Measurements from ENCODE around the gene TRIM17. TPM values are rescaled to one million over a fixed set of nuclear protein-coding genes. Genes with fewer than 3 reads are reported as not detected.

TRIM17 gene
- total RNA-seq, 2 donors from 2014 or later, result 1.7 to 1.9 TPM

DNA sequence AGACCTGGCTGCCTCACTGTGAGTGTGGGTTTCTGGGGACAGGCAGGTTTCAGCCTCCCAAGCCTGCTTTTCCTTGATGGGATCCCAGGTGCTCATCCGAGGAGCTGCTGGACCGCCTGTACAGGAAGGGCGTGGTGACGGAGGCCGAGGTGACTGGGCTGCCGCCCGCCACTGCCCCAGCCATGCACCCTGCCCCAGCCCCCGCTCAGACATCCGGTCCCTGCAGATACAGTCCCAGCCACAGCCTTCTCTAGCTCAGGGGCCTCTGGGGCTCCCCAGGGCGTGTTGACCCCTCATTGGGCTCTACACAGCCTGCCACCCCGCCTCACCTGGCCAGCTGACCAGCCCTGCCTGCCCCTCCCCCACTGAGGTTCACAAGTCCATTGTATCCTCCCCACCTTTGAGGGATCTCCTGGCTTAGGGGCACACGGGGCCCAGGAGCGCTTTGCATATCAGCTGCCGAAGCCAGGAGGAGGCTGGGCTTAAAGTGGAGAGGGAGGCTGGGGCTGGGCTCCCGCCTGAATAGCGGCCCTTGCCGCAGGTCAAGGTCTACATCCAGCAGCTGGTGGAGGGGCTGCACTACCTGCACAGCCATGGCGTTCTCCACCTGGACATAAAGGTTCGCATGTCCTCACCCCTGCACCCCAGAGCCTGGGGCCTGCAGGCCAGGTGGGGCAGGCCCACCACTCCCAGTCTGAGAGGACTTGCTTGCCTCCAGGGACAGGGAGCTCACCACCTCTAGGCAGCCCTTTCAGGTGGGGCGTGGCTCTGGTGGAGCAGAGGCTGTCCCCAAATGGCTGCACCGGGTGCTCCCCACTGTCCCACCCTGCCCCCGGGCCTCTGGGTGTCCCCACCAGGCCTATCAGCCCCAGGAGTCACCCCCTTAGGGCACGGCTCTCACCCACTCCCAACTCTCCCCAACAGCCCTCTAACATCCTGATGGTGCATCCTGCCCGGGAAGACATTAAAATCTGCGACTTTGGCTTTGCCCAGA, 48.6 kb downstream of the TRIM17 start:
- H3K4me3 Mint-ChIP-seq, result no peak overlapping the region
- no peaks in the 10 kb centered on the region for H3K9me3 Mint-ChIP-seq
- no peak for ATAC-seq (replicated peaks)
- H3K36me3 Mint-ChIP-seq (ENCODE audit: low read depth), result no peaks in the 10 kb centered on the region
- H3K27ac Mint-ChIP-seq, result no peak overlapping the region
- no peaks in the 10 kb centered on the region for H3K4me1 Mint-ChIP-seq
- H3K27me3 Mint-ChIP-seq, result no peaks in the 10 kb centered on the region

DNA sequence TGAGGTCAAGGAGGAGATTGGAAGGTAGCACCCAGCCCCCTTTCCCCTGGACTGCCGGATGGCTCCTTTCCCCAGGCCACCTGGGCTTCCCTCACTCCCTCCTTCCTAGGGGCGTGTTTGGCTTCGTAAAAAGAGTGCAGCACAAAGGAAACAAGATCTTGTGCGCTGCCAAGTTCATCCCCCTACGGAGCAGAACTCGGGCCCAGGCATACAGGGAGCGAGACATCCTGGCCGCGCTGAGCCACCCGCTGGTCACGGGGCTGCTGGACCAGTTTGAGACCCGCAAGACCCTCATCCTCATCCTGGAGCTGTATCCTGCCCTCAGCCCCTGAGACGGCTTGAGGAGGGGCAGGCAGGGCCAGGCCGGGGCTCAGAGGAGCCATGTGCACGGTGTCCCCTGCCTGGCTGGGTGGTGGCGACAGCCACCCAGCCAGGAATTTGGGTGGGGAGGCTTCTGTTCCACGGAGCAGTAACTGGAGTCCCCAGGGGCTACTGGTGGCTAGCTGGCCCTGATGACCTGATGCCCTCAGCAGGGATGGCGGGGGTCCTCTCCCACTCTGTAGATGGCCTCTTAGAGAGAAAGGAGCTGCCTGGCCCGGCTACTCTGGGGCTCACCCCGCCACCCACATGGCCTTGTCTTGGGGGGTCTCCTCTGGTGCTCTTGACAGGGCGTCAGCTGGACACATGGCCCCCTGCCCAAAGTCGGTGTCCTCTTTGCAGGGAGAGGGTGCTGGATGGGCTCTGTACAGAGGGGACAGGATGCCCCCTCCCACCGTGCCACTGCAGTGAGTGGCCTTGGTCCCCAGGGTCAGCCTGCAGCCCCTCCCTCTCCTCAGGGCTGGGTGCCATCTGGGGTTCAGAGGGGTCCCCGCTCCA, 49.6 kb downstream of the TRIM17 start:
- H3K4me3 Mint-ChIP-seq, result no peak overlapping the region
- no peaks in the 10 kb centered on the region for H3K4me1 Mint-ChIP-seq
- H3K9me3 Mint-ChIP-seq, result no peaks in the 10 kb centered on the region
- ATAC-seq (replicated peaks), result no peak
- H3K27me3 Mint-ChIP-seq, result no peaks in the 10 kb centered on the region
- no peak overlapping the region for H3K27ac Mint-ChIP-seq
- no peaks in the 10 kb centered on the region for H3K36me3 Mint-ChIP-seq (ENCODE audit: low read depth)

DNA sequence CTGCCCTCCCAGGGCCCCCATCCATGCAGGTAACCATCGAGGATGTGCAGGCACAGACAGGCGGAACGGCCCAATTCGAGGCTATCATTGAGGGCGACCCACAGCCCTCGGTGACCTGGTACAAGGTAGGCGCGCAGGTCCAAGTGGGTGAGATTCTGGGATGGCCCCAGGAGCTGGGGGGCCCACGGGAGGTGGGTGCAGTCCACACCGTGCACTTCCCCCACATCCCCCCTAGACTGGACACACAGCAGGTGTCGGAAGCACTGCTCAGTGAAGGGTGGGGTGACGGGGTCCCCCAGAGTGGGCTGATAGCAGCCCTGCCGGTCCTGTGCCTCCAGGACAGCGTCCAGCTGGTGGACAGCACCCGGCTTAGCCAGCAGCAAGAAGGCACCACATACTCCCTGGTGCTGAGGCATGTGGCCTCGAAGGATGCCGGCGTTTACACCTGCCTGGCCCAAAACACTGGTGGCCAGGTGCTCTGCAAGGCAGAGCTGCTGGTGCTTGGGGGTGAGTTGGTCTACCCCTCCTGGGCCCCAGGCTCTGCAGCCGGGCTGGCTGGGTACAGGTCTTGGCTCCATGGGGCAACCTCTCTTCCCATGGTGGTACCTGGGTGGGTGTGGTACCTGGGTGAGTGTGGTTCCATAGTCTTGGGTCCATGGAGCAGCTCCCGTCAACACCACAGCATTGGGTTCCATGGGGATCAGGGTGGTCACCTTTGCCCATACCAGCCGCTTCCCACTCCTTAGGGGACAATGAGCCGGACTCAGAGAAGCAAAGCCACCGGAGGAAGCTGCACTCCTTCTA, 50.4 kb downstream of the TRIM17 start:
- no peak overlapping the region for H3K27ac Mint-ChIP-seq
- ATAC-seq (replicated peaks), result no peak
- H3K4me1 Mint-ChIP-seq, result no peaks in the 10 kb centered on the region
- no peaks in the 10 kb centered on the region for H3K9me3 Mint-ChIP-seq
- H3K27me3 Mint-ChIP-seq, result no peaks in the 10 kb centered on the region
- H3K36me3 Mint-ChIP-seq (ENCODE audit: low read depth), result no peaks in the 10 kb centered on the region
- H3K4me3 Mint-ChIP-seq, result no peak overlapping the region

DNA sequence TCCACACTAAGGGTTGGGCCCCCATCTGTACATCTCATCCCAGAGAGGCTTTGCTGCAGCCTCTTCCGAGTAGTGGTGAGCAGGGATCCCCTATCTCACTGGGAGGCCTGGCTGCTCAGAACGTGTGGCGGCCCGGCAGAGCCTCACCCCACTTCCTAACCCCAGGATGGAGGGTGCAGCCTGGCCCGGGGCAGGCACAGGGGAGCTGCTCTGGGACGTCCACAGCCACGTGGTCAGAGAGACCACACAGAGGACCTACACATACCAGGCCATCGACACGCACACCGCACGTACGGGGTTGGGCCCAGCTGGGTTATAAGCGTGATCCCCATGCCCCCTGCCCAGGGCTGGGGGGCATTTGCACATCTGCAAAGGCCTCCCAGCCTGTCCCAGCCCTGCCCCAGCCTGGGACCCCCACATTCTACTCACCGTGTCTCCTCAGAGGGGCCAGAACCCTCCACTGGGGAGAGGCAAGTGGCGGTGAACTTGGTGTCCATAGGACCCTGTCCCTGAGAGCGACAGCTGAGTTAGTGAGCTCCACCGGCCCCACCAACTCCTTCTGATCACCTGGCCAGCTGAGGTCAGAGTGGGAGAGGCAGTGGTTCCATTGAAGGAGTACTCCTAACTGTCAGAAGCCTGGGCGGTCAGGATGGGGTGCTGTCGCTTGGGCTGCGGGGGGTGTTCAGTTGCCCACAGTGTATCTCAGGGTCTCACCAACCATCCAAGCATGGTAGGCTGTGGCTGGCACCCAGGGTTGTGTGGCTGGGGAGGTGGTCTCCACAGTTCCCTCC, 51.2 kb downstream of the TRIM17 start:
- no peaks in the 10 kb centered on the region for H3K36me3 Mint-ChIP-seq (ENCODE audit: low read depth)
- H3K4me3 Mint-ChIP-seq, result no peak overlapping the region
- ATAC-seq (replicated peaks), result no peak
- no peaks in the 10 kb centered on the region for H3K4me1 Mint-ChIP-seq
- H3K27me3 Mint-ChIP-seq, result no peaks in the 10 kb centered on the region
- H3K9me3 Mint-ChIP-seq, result no peaks in the 10 kb centered on the region
- no peak overlapping the region for H3K27ac Mint-ChIP-seq

DNA sequence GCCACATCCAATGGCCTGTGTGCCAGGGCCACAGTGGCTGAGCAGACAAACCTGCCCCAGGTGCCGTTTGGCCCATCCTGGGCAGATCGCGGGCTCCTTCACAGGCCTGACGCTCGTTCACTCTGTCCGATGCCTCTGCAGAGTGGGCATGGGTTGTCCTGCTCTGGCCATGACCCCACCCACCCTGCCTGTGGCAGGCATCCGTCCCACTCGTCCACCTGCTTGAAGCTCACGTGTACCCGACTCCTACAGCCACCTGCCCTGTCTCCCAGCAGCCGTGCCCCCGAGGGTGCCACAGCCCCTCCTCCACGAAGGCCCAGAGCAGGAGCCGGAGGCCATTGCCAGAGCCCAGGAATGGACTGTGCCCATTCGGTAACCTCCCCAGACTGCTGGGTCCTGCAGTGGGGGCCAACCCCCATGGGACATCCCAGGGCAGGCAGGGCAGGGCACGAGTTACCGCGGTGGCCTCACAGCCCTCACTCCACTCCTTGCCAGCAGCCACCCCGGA, 51.9 kb downstream of the TRIM17 start:
- Mint-ChIP-seq H3K4me3 (no peak overlapping the region), H3K36me3 (ENCODE audit: low read depth) (no peaks in the 10 kb centered on the region), H3K27ac (no peak overlapping the region), H3K4me1 (no peaks in the 10 kb centered on the region), H3K9me3 (no peaks in the 10 kb centered on the region), H3K27me3 (no peaks in the 10 kb centered on the region)
- no peak for ATAC-seq (replicated peaks)

DNA sequence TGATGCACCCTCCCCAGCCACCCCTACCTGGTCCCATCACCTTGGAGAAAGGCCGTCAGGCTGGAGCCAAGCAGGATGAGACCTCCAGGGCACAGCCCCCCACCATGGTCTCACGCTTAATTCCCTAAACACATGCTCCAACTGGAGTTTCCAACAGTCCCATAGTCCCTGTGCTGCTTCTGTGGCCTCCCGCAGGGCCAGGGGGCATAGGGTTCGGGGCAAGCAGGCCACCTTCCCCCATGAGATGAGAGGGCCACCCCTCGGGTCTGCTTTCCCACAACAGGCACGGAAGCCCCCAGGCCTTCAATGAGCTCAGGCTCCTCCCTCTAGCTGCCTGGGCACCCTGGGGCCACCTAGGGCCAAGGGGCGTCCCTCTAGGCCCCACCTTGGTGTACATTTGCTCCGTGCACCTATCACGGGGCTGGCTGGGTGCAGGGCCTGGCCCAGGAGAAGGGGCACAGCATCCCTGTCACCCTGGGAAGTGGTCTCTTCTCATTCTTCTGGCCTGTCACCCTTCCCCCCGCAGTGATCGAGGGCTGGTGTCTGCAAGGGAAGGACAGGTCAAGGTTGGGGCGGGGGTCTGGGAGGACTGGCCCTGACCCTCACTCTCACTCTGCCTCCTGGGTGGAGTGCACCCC, 52.5 kb downstream of the TRIM17 start:
- no peaks in the 10 kb centered on the region for H3K9me3 Mint-ChIP-seq
- no peak for ATAC-seq (replicated peaks)
- no peak overlapping the region for H3K27ac Mint-ChIP-seq
- H3K36me3 Mint-ChIP-seq (ENCODE audit: low read depth), result no peaks in the 10 kb centered on the region
- H3K4me1 Mint-ChIP-seq, result no peaks in the 10 kb centered on the region
- H3K4me3 Mint-ChIP-seq, result no peak overlapping the region
- no peaks in the 10 kb centered on the region for H3K27me3 Mint-ChIP-seq

DNA sequence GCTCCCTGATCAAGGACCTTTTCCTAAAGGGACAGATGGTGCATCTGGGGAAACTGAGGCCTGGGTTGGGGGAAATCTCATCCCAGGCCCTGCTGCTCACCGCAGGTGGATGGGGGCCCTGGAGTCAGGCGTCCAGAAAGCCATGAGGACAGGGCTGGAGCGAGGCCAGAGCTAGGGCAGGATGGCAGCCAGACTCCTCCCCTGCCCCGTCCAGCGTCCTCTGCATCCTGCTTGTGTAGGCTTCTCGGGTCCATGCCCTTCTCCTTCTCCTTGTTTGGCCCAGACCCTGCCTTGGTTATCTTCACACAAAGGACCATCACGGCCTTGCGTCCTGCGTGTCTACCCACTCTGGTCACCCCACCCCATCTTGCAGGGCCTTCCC, 53.0 kb downstream of the TRIM17 start:
- no peaks in the 10 kb centered on the region for H3K9me3 Mint-ChIP-seq
- no peak overlapping the region for H3K4me3 Mint-ChIP-seq
- no peaks in the 10 kb centered on the region for H3K27me3 Mint-ChIP-seq
- H3K4me1 Mint-ChIP-seq, result no peaks in the 10 kb centered on the region
- H3K36me3 Mint-ChIP-seq (ENCODE audit: low read depth), result no peaks in the 10 kb centered on the region
- no peak for ATAC-seq (replicated peaks)
- no peak overlapping the region for H3K27ac Mint-ChIP-seq

DNA sequence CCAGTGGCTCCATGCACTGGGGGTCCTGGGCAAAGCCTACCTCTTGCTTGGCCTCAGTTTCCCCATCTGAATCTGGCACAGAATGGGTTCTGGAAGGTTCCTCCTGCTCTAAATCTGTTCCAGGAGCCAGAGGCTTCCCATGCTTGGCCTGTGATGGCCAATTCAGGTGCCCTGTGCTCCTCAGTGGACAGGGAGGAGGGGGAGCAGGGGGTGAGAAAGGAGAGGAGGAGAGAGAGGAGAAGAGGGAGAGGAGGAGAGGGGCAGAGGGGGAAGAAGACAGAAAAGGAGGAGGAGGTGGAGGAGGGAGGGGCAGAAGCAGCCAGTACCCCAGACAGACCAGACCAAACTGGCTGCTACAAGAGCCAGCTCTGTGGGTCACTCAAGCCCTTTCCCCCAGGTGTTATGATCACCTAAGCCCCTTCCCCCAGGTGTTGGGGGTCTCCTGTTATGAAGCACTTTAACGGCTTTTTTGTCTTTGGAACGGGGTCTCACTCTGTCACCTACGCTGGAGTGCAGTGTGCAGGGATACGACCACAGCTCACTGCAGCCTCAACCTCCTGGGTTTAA, 53.7 kb downstream of the TRIM17 start:
- H3K36me3 Mint-ChIP-seq (ENCODE audit: low read depth), result no peaks in the 10 kb centered on the region
- no peaks in the 10 kb centered on the region for H3K27me3 Mint-ChIP-seq
- ATAC-seq (replicated peaks), result no peak
- no peaks in the 10 kb centered on the region for H3K4me1 Mint-ChIP-seq
- no peak overlapping the region for H3K4me3 Mint-ChIP-seq
- no peak overlapping the region for H3K27ac Mint-ChIP-seq
- H3K9me3 Mint-ChIP-seq, result no peaks in the 10 kb centered on the region

DNA sequence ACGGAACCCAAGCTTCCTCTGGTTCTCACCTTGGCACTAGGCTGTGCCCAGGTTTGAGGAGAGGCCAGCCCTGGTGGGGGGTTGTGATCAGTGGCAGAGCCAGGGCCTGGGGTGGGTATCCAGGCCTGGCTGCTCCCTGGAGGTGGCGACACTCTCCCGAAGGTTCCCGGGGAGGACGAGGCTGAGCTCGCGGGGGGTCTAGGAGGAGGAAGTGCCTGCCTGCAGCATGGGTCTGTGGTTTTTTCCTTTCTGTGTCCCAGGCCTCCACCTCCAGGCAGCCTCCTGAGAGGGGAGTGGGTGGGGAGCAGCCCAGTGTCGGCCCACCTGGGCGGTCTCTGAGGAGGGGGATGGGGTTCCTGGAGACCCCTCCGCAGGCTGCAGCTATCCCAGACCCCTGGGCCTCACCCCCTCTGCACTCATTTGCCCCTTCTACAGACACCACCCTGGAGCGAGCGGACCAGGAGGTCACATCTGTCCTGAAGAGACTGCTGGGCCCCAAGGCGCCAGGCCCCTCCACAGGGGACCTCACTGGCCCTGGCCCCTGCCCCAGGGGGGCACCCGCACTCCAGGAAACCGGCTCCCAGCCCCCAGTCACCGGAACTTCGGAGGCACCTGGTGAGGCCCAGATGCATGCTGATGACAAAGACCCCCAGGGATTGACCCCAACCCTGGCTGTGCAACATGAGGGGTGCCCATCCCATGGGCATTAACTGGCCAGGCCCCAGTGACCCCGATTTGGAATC, 54.3 kb downstream of the TRIM17 start:
- Mint-ChIP-seq H3K36me3 (ENCODE audit: low read depth) (no peaks in the 10 kb centered on the region), H3K9me3 (no peaks in the 10 kb centered on the region), H3K4me1 (no peaks in the 10 kb centered on the region), H3K27me3 (no peaks in the 10 kb centered on the region), H3K4me3 (no peak overlapping the region), H3K27ac (no peak overlapping the region)
- ATAC-seq (replicated peaks), result no peak

DNA sequence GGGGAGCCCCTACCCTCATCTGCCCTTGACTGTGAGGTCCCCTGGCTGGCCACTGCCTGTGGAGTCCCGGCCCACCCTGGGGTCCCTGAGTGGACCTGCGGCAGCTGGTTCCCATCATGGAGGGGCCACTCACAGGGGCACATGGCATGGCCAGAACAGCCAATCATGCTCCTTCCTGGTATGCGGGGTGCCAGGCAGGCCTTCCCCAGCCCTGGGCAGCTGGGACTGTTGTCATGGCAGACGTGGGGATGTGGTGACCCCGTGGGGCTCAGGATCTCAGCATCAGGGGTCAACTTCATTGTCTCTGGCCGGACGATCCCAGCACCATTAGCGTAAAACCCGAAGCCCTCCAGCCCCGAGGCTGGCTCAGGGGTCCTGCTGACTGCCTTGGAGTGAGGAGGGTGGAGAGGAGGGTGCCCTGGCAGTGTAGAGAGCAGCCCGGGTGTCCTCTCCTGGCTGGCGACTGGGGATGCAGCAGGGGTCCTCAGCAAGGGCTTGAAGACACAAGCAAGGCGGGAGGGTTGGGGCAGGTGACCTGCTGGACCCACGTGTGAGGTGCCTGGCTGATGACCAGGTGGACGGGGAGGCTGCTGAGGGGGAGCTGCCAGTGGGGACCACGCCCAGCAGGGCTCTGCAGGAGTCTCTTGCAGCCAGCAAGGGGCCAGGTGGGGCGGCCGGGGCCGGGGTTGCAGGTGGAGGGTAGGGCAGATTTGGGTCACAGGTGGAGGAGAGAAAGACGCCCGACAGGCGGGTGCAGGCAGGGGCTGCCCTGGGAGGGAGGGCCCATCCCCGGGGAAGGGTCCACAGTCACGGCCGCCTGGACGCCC, 55.1 kb downstream of the TRIM17 start:
- Mint-ChIP-seq H3K4me1 (no peaks in the 10 kb centered on the region), H3K4me3 (no peak overlapping the region), H3K36me3 (ENCODE audit: low read depth) (no peaks in the 10 kb centered on the region), H3K27ac (no peak overlapping the region), H3K9me3 (no peaks in the 10 kb centered on the region), H3K27me3 (no peaks in the 10 kb centered on the region)
- no peak for ATAC-seq (replicated peaks)

DNA sequence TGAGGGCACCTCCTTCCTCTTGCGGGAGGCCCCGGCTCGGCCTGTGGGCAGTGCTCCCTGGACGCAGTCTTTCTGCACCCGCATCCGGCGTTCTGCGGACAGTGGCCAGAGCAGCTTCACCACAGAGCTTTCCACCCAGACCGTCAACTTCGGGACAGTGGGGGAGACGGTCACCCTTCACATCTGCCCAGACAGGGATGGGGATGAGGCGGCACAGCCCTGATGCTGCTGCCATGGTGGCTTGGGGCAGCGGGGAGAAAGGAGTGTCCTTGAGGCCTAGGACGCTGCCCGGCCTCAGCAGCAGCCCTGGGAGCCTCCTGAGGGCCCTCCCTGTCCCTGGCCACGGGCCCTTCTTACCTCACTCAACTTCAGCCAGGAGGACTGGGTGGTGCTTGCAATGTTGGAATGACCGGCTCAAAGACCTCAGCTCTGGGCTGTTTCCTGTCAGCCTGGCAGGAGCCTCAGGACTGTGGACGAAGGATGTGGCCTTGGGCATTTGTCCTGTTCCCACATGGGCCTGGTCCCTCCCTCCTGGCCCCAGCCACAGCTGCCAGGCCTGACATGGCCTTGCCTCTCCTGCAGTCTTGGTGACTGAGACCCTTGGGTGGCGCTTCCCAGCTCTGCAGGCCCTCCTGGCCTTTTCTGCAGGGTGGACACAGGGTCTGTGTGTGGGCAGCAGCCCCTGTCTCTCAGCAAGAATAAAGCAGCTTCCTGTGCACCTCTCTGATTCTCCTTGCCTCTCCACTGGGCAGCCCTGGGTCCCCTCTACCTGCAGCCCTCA, 55.9 kb downstream of the TRIM17 start:
- Mint-ChIP-seq H3K4me1 (no peaks in the 10 kb centered on the region), H3K27ac (no peak overlapping the region), H3K9me3 (no peaks in the 10 kb centered on the region), H3K4me3 (no peak overlapping the region), H3K27me3 (no peaks in the 10 kb centered on the region), H3K36me3 (ENCODE audit: low read depth) (no peaks in the 10 kb centered on the region)
- no peak for ATAC-seq (replicated peaks)
